GM19452 (cell line): ENCODE data around the gene CPO.

Experiments used
- ATAC-seq: cut with Tn5 transposase; IDR thresholded peaks from one replicate; pipeline ENCODE4 v1.9.1; 2021; ENCODE audit not compliant: unreplicated experiment

The CPO gene

DNA sequence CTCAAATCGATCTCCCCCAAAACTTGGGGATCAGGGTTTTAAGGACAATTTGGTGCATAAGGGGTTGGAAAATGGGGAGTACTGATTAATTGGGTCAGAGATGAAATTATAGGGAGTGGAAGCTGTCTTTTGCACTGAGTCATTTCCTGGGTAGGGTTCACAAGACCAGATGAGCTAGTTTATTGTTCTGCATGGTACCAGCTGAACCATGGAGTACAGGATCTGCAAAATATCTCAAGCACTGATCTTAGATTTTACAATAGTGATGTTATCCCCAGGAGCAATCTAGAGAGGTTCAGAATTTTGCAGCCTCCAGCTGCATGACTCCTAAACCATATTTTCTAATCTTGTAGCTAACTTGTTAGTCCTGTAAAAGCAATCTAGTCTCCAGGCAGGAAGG, 73.1 kb downstream of the CPO start:
- ATAC-seq, result no peak

DNA sequence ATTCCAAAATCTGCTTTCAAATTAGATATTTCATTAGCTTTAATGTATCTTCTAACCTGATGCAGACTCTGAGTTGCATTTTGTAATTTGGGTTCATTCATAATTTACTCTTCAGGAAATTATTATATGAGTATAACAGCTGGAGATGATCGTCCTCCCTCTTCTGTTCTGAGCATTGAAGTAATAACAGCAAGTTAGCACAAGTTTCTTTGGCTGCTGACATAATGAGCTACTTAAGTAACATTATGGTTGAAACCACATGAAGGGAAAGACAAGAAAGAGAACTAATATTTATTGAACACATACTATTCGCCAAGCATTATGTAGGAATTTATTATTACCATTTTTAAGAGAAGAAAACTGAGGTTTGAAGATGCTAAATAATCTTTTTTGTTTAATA, 75.1 kb downstream of the CPO start:
- no peak for ATAC-seq

DNA sequence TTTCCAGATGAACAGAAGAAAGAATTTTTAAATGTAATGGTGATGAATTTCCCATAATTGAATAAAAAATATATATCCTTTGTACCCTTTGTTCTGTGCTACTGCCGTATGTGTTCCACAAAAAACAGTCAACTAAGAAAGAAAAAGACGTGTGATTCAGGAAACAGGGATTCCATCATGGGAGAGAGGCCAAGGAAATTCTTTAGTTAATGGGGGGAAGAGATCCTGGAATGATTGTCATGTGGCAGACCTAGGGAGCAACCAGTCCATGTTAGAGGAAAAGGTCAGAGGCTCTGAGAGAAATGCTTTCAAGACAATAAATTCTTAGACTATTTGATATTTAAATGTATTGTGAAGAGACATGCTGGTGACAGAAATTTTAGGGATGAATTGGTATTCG, 76.6 kb downstream of the CPO start:
- no peak for ATAC-seq
